NK-92 (cell line): Measurements from ENCODE around the gene OR13C5.
"Not testable (repeated sequence)": the region's sequence is repeated elsewhere in the genome, so short reads cannot be mapped to it uniquely, and the experiment has no call there.

ENCODE experiments used
- DNase-seq: peaks from one replicate; lab custom pipeline; 2025; ENCODE audit not compliant: unreplicated experiment; lab: John Stamatoyannopoulos, UW

OR13C5 gene, protein sequence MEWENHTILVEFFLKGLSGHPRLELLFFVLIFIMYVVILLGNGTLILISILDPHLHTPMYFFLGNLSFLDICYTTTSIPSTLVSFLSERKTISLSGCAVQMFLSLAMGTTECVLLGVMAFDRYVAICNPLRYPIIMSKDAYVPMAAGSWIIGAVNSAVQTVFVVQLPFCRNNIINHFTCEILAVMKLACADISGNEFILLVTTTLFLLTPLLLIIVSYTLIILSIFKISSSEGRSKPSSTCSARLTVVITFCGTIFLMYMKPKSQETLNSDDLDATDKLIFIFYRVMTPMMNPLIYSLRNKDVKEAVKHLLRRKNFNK

GRCh38 chr9:104599313-104599712 is at the start of gene OR13C5:
Gene OR13C5, minus strand, starts transcription at chr9:104599413. Its CDS starts 0 bp downstream, at chr9:104599413.
- not testable (repeated sequence) for DNase-seq

GRCh38 chr9:104635456-104635855 is 36.2 kb upstream of the OR13C5 start:
- no peak for DNase-seq

DNA sequence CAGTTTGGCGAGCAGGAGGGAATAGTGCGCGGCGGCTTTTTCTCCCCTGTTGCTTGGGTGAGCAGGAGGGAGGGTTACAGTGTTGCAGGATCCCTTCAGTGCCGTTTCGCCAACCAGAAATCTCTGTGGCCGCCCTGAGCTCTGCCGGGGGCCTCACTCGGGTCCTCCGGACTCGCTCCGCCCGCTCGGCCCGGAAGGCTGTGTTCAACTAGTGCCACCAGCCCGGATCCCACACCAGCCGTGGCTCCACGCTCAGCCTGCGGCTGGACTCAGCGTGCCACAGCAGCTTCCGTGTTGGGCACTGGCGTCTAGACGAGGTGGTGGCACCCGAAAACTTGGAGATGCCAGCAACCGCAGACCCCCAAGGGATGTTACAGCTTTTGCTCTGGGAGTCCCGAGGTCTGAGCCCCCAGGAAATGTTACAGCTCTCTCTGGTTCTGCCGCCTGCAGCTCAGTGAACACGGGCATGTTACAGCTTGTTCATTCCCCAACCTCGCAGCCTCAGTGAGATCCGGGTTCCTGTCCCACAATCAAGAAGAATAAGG is 34.8 kb upstream of the OR13C5 start:
- no peak for DNase-seq

DNA sequence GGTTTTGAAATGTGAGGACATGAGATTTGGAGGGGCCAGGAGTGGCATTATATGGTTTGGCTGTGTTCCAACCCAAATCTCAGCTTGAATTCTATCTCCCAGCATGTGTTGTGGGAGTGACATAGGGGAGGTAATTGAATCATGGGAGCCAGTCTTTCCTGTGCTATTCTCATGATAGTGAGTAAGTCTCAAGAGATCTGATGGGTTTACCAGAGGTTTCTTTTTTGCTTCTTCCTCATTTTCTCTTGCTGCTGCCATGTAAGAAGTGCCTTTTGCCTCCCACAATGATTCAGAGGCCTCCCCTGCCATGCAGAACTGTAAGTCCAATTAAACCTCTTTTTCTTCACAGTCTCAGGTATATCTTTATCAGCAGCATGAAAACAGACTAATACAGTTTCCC is 26.8 kb upstream of the OR13C5 start:
- DNase-seq, result not testable (repeated sequence)

DNA sequence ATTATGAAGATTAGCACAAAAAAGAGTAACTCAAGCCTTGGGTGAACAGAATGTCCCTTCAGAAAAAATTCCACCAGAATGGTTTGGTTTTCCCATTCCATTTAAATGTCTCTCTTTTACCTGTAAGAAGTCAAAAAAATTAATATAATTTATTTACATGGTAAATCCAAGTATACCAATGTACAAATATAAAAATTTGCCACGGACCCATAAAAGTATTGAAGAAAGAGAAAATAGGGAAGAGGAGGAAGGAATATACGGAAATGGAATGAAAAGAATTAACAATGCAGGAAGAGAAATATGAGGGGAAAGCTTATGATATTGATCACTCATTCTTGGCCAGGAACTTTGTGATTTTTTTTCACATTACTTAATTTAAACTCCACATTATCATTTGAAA is 18.9 kb upstream of the OR13C5 start, which contains the start of gene OR13C9:
TSS of gene OR13C9 (minus strand) at position 101 of the 400 bp plus-strand sequence. CDS start at position 101, 0 bp downstream.
- no peak for DNase-seq

DNA sequence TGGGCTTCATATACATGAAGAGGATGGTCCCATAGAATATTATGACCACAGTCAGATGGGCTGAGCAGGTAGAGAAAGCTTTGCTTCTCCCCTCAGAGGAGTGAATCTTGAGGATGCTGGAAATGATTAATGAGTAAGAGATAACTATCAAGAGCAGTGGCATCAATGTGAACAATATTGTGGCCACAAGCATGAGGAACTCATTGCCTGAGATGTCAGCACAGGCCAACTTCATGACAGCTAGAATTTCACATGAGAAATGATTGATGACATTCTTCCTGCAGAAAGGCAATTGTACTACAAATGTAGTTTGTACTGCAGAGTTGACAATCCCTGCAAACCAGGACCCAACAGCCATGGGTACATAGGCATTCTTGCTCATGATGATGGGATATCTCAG is 18.2 kb upstream of the OR13C5 start:
- no peak for DNase-seq

GRCh38 chr9:104611213-104611612 is 12.0 kb upstream of the OR13C5 start:
- DNase-seq, result no peak

- DNase-seq, result no peak
Measured at GRCh38 chr9:104608336-104608735, 9.1 kb upstream of the OR13C5 start.

DNA sequence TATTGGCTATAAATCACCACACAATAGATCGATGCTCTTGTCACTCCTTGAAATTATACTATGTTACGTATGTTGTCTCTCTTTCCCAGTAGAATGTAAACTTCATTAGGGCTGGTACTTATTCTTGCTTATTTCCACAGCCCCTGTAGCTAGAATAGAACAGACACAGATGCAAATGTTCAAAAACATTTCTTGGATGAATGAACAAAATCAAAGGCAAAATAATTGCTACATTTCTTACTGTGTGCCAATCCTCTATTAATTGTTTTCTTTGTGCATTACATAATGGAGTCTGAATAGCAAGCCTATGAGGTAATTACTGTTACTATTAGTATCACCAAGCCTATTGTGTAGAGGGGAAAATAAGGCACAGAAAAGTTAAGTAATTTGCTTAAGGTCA is 6.9 kb upstream of the OR13C5 start:
- no peak for DNase-seq

- DNase-seq, result not testable (repeated sequence)
Measured at GRCh38 chr9:104605527-104605926, 6.3 kb upstream of the OR13C5 start, which contains the start of gene OR13C2. Gene OR13C2, minus strand, starts transcription at chr9:104605627. Its CDS starts 0 bp downstream, at chr9:104605627.

GRCh38 chr9:104604801-104605200 is 5.6 kb upstream of the OR13C5 start:
- DNase-seq, result no peak

GRCh38 chr9:104598749-104599148 is 464 bp downstream of the OR13C5 start:
- DNase-seq, result not testable (repeated sequence)

DNA sequence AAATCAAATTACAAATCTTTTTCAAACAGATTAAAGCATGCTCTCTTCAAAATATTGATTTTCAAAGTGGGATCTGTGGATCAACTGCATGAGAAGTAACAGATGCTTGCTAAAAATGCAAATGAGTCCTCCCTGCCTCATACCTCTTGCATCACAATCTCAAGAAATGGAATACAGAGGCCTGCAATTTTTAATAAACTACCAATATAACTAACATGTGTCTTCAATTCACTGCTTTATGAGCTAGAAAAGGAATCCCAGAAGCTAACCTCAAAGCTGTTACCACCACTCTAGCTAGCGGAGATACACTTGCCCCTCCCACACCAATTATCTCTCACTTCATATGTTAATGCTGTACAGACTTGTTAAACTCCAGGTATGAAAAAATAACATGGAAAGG is 9.6 kb downstream of the OR13C5 start:
- DNase-seq, result no peak

DNA sequence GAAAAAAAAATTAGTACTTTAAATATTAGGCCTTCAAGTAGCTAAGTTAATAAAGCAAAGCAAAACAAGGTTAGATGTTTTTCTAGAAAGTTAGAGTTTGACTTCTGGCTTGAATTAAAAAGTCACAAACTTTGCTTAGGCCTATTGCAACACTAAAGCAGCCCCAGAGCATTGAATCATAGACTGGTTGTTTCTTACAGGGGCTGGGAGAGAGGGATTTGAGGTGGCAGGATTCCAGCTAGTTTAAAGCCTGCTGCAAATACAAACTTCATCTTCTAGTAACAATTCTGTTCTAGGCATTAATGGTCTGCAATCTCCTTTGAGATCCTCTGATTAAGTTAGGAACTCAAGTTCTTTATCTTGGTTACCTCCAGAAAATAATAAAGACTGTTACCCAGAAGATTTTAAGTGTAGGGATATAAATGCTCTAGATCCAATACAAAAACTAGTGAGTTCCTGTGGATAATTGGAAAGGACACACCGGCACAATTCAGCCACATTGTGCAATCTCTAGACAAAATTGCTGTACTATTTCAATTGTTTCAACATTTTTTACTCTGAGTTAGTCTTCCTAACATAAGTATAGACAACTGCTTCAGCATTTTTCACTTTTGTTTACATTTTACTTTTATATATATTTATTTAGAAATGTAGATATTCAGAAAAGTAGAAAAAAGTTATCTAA is 12.6 kb downstream of the OR13C5 start:
- no peak for DNase-seq

DNA sequence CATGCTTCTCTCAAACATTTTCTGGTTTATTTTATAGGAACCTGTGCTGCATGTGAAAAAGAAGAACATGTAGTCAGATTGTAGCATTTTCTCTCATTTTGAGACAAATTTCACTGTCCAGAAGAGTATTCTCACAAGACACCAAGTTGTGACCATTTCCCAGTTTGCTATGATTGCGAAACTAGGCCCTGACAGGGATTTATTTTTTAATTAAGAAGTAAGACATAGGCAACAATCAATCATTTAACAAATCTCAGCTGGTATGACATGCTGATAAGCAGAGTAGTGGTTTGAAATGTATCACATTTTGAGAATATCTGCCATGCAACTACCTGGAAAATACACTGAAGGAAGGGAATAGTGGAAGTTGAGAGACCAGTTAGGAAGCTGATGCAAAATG is 18.7 kb downstream of the OR13C5 start:
- no peak for DNase-seq

GRCh38 chr9:104577263-104577662 is 21.9 kb downstream of the OR13C5 start:
- DNase-seq, result no peak

GRCh38 chr9:104575456-104575855 is 23.8 kb downstream of the OR13C5 start:
- no peak for DNase-seq

- DNase-seq, result no peak
Measured at GRCh38 chr9:104572612-104573011, 26.6 kb downstream of the OR13C5 start.

GRCh38 chr9:104568868-104569267 is 30.3 kb downstream of the OR13C5 start, which contains the start of gene OR13C8:
Gene OR13C8, plus strand, starts transcription at chr9:104569168. Its CDS starts 0 bp downstream, at chr9:104569168.
- DNase-seq, result no peak

DNA sequence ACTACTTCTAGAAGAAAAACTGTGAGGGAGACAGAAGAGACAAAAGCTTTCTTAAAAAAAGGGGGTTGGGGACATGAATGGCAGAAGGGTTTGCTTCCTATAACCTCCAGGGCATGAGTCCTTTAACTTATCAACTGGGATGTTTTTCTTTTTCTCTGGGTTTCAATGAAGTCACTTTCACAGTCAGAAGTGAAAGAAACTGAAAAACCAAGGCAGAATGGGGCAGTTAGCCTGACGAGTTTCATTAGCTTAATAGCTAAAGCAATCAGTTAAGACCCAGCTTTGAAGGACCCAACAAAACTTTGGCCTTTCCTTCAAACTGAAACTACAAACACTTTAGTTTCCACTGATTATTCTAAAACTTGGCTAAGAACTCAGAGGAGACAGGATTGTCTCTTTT is 34.9 kb downstream of the OR13C5 start:
- DNase-seq, result no peak

GRCh38 chr9:104556830-104557634 is 42.2 kb downstream of the OR13C5 start:
- no peak for DNase-seq
